ENCODE data around the gene RRAGC. TPM values are rescaled to one million over a fixed set of nuclear protein-coding genes. Genes with fewer than 3 reads are reported as not detected.

Gene RRAGC
- total RNA-seq, 2 donors from 2014 or later, result 17.2 to 20.2 TPM

DNA sequence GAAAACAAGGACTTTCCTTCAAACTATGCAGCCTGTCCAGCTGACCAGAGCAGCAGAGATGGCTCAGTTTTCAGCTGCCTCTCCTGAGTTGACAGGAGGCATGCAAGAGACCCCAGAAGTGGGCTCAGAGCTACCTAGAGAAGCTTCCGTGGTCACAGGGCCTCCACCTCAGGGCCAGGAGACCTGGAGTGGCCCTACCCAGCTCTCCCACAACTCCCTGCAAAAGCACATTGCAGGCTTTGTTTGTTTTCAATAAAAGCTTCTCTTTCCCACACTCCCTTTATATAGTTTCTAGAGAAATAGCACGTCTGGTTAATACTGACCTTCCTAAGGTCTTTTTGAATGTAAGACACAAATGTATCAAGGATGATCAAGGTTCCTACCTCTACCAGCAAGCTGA is 40.1 kb downstream of the RRAGC start:
- peaks cover 3% of the 10 kb centered on the region for H3K27me3 ChIP-seq (replicated peaks; ENCODE audit: insufficient read depth)
- no peak overlapping the region for H3K4me3 ChIP-seq
- ATAC-seq (ENCODE audit: insufficient number of reproducible peaks, low FRiP score, low read depth) (no peak), DNase-seq (ENCODE audit: low spot score) (no peak)
- TF ChIP-seq, protein P1, sequence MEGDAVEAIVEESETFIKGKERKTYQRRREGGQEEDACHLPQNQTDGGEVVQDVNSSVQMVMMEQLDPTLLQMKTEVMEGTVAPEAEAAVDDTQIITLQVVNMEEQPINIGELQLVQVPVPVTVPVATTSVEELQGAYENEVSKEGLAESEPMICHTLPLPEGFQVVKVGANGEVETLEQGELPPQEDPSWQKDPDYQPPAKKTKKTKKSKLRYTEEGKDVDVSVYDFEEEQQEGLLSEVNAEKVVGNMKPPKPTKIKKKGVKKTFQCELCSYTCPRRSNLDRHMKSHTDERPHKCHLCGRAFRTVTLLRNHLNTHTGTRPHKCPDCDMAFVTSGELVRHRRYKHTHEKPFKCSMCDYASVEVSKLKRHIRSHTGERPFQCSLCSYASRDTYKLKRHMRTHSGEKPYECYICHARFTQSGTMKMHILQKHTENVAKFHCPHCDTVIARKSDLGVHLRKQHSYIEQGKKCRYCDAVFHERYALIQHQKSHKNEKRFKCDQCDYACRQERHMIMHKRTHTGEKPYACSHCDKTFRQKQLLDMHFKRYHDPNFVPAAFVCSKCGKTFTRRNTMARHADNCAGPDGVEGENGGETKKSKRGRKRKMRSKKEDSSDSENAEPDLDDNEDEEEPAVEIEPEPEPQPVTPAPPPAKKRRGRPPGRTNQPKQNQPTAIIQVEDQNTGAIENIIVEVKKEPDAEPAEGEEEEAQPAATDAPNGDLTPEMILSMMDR (IDR thresholded peaks at IDR 0.05), result no peak
- H3K9me3 ChIP-seq, result no peaks in the 10 kb centered on the region
- H3K36me3 ChIP-seq, result no peaks in the 10 kb centered on the region
- H3K27ac ChIP-seq, result no peak overlapping the region
- peaks cover 6 to 12% of the 10 kb centered on the region in 2 donors for H3K4me1 ChIP-seq (ENCODE audit: control insufficient read depth in 1 of 2, low read depth in 2 of 2)

DNA sequence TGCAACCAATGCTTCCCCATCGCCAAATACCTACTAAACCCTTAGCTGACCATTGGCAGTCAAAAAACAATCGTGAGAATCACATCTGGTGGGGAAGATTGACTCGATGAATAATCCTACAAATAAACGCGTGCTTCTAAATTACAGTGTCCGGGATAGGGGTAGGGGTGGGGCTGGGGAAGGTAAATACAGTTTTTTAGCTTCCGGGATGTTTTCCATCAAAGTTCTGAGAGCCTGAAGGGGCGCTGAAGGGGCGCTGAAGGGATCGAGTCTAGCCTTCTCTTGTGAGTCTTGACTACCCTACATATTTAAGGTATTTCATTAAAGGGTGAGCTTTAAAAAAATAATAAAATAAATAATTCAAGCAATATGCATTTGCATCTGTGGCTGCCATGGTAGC is 40.5 kb downstream of the RRAGC start:
- Histone ChIP-seq H3K36me3 (no peaks in the 10 kb centered on the region), H3K27ac (no peak overlapping the region), H3K9me3 (no peaks in the 10 kb centered on the region), H3K27me3 (replicated peaks; ENCODE audit: insufficient read depth) (peaks cover 8% of the 10 kb centered on the region), H3K4me1 (ENCODE audit: control insufficient read depth in 1 of 2, low read depth in 2 of 2) (peaks cover 6 to 12% of the 10 kb centered on the region in 2 donors), H3K4me3 (no peak overlapping the region)
- TF ChIP-seq, protein P1 (IDR thresholded peaks at IDR 0.05), result no peak
- no peak for DNase-seq (ENCODE audit: low spot score)
- ATAC-seq (ENCODE audit: insufficient number of reproducible peaks, low FRiP score, low read depth), result no peak

DNA sequence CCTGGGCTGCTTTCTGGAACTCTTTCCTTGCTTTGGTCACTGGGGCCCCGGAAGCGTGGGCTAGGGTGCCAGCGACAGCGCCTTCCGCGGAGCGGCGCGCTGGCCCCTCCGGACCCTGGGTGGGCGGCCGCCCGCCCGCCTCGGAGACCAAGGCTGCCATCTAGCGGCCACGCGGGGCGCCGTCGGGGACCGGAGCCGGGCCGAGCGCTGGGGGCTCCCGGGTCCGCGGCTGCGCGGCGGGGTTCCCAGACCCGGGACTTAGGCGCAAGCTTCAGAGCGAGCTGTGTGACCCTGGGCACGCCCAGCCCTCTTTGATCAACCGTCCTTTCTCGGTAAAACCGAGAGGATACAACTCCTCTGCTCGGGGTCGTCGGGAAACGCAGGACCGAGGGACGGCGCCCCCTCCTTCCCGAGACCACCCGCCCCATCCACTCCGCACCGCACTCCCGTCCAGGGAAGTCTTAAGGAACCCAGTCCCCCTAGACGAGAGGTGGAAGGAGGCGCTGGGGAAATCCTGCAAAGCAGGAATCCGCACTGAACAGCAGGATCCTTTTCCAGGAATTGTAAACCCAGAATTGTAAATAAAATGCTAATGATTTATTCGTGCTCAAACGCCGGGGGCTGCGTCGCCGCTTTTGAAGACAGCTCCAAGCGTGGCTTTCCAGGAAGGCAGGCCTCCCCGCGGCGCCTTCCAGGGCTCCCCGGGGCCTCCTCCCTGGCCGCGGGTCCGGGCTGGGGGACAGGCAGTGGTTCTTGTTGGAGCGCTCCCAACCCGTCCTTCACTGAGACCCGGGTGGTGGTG is 41.2 kb downstream of the RRAGC start:
- no peak overlapping the region for H3K27ac ChIP-seq
- DNase-seq (ENCODE audit: low spot score), result no peak
- ATAC-seq (ENCODE audit: insufficient number of reproducible peaks, low FRiP score, low read depth), result no peak
- peaks cover 10% of the 10 kb centered on the region for H3K27me3 ChIP-seq (replicated peaks; ENCODE audit: insufficient read depth)
- peaks cover 6 to 12% of the 10 kb centered on the region in 2 donors for H3K4me1 ChIP-seq (ENCODE audit: control insufficient read depth in 1 of 2, low read depth in 2 of 2)
- H3K9me3 ChIP-seq, result no peaks in the 10 kb centered on the region
- H3K36me3 ChIP-seq, result no peaks in the 10 kb centered on the region
- peak overlapping the region; percentile 51 for H3K4me3 ChIP-seq
- TF ChIP-seq, protein P1 (IDR thresholded peaks at IDR 0.05), result peak; percentile 61

DNA sequence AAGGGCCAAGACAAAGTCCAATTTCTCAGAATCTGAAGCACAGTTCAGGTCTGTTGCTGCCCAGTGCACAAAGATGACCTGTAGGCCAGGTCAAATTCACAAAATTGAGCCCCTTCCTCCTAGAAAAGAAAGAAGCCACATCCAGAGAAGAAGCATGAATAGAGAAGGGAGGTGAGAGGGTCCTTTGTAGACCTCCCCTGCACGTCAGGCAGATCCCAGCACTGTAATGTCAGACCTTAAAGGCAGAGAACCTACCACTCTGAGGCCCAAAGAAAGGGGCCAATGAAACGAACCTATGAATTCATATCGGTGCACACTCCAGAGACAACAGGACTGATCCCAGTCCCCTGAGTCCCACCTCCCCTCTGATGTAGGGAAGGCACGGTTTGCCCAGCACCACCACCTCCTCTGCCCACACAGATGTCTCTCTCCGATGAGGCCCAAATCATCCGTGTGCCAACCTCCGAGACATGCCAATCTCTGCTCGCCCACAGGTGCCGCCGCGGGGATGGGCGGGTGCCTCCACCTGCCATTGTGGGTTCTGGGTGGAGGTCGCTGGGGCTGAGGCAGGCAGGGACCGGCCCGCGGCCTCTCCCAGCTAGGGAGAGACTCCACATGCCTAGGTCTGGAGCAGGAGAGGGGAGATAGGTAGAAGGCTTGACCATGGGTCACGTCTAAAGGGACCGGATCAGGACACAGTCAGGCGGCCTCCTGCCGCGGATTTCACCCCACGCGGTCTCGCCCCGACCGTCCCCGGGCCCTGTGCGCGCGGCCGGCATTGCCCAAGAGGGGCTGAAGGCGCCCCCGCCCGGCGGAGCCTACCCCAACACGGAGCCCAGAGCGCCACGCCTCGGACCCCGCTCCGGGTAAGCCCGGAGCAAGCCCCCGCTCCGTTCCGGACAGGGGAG is 42.1 kb downstream of the RRAGC start:
- Histone ChIP-seq H3K4me3 (peak overlapping the region; percentile 51), H3K27ac (no peak overlapping the region), H3K36me3 (no peaks in the 10 kb centered on the region), H3K4me1 (ENCODE audit: control insufficient read depth in 1 of 2, low read depth in 2 of 2) (peaks cover 6 to 12% of the 10 kb centered on the region in 2 donors), H3K9me3 (no peaks in the 10 kb centered on the region), H3K27me3 (replicated peaks; ENCODE audit: insufficient read depth) (peaks cover 10% of the 10 kb centered on the region)
- DNase-seq (ENCODE audit: low spot score) (no peak), ATAC-seq (ENCODE audit: insufficient number of reproducible peaks, low FRiP score, low read depth) (no peak)
- TF ChIP-seq, protein P1 (IDR thresholded peaks at IDR 0.05), result no peak

Measured in thoracic aorta (tissue), 2 donors.